GM23338 (cell line): ENCODE measurements around the gene DNAAF9. TPM values are rescaled to one million over a fixed set of nuclear protein-coding genes. Genes with fewer than 3 reads are reported as not detected.
"Not testable (repeated sequence)": the region's sequence is repeated elsewhere in the genome, so short reads cannot be mapped to it uniquely, and the experiment has no call there.

ENCODE experiments used
- ATAC-seq: fragments of 200-7000 bp; cut with Tn5 transposase; 3 replicates; pipeline ENCODE4 v1.9.1; 2020
- DNase-seq: peaks from one replicate; pipeline ENCODE4 v3.0.0-alpha.2; 2015; ENCODE audit warnings: low spot score
- H2AFZ ChIP-seq: fragments of 200-600 bp; sonication (generic); 2 replicates; pipeline ENCODE4 v1.8.0; 2016; ENCODE audit warnings: antibody characterized with exemption, mild to moderate bottlenecking, moderate library complexity
- H3F3A ChIP-seq: fragments of 200-600 bp; sonication (generic); replicated peaks from 2 replicates; pipeline ENCODE4 v1.8.0; 2017; ENCODE audit warnings: antibody characterized with exemption, mixed run types, low read depth
- H3K27ac ChIP-seq: fragments of 200-600 bp; sonication (generic); 2 replicates; pipeline ENCODE4 v1.6.1; 2016; ENCODE audit warnings: low read depth
- H3K27me3 ChIP-seq: fragments of 200-600 bp; sonication (generic); 2 replicates; pipeline ENCODE4 v1.8.0; 2016; ENCODE audit warnings: mild to moderate bottlenecking, mixed run types, moderate library complexity; ENCODE audit not compliant: insufficient read depth
- H3K36me3 ChIP-seq: fragments of 200-600 bp; sonication (generic); 2 replicates; pipeline ENCODE4 v1.8.0; 2016; ENCODE audit warnings: mild to moderate bottlenecking; ENCODE audit not compliant: insufficient read depth
- H3K4me1 ChIP-seq: fragments of 200-600 bp; sonication (generic); 2 replicates; pipeline ENCODE4 v1.8.0; 2016; ENCODE audit warnings: mild to moderate bottlenecking, moderate library complexity; ENCODE audit not compliant: insufficient read depth
- H3K4me2 ChIP-seq: fragments of 200-600 bp; sonication (generic); 2 replicates; pipeline ENCODE4 v1.7.1; 2017; ENCODE audit warnings: mixed run types
- H3K4me3 ChIP-seq: fragments of 200-600 bp; sonication (generic); 2 replicates; pipeline ENCODE4 v1.6.1; 2016; ENCODE audit warnings: mixed run types
- H3K79me2 ChIP-seq: fragments of 200-600 bp; sonication (generic); replicated peaks from 2 replicates; pipeline ENCODE4 v1.8.0; 2017; ENCODE audit warnings: mild to moderate bottlenecking; ENCODE audit not compliant: insufficient read depth
- H3K9me2 ChIP-seq: fragments of 200-600 bp; sonication (generic); 2 replicates; pipeline ENCODE4 v1.8.0; 2017; ENCODE audit not compliant: insufficient read depth
- H4K20me1 ChIP-seq: fragments of 200-600 bp; sonication (generic); replicated peaks from 2 replicates; pipeline ENCODE4 v1.8.0; 2017; ENCODE audit warnings: mild to moderate bottlenecking; ENCODE audit not compliant: insufficient read depth
- H3K27ac Mint-ChIP-seq: 2 replicates; pipeline ENCODE4 v1.8.0; 2020; ENCODE audit warnings: inconsistent platforms, mild to moderate bottlenecking, moderate library complexity, mixed read lengths
- H3K27me3 Mint-ChIP-seq: 3 replicates; pipeline ENCODE4 v1.8.0; 2022; ENCODE audit warnings: low read depth, mild to moderate bottlenecking, moderate library complexity, mixed read lengths, inconsistent platforms; ENCODE audit not compliant: insufficient read depth, poor library complexity
- H3K36me3 Mint-ChIP-seq: 3 replicates; pipeline ENCODE4 v1.8.0; 2021; ENCODE audit warnings: low read depth, mild to moderate bottlenecking, inconsistent platforms, moderate library complexity, mixed read lengths
- H3K4me1 Mint-ChIP-seq: 3 replicates; pipeline ENCODE4 v1.8.0; 2020; ENCODE audit warnings: mild to moderate bottlenecking, inconsistent platforms, mixed read lengths
- H3K4me3 Mint-ChIP-seq: 3 replicates; pipeline ENCODE4 v1.8.0; 2021; ENCODE audit warnings: moderate library complexity, mild to moderate bottlenecking, inconsistent platforms, mixed read lengths
- H3K9me3 Mint-ChIP-seq: 3 replicates; pipeline ENCODE4 v1.8.0; 2020; ENCODE audit warnings: moderate library complexity, mild to moderate bottlenecking, inconsistent platforms, mixed read lengths
- CREB1 ChIP-seq: fragments of 250-450 bp; sonication (Bioruptor Pico); IDR thresholded peaks from 2 replicates; pipeline ENCODE4 v1.5.0; 2020; ENCODE audit warnings: low read depth, mild to moderate bottlenecking, moderate library complexity
- EZH2phosphoT487 ChIP-seq: fragments of 200-600 bp; sonication (generic); IDR thresholded peaks from one replicate; pipeline ENCODE4 v1.8.1; 2018; ENCODE audit warnings: antibody characterized with exemption; ENCODE audit not compliant: unreplicated experiment
- NANOG ChIP-seq: IDR thresholded peaks from 2 replicates; pipeline ENCODE4 v1.6.1; 2016; ENCODE audit warnings: antibody characterized with exemption, borderline replicate concordance
- ZNF114 ChIP-seq: fragments of 250-450 bp; sonication (Bioruptor Pico); IDR thresholded peaks from 2 replicates; pipeline ENCODE4 v1.5.0; 2020; ENCODE audit warnings: mild to moderate bottlenecking, moderate library complexity
- polyA plus RNA-seq: library from polyadenylated mRNA; unstranded; fragments of >200 nt; fragmentation: Nextera tagmentation; extraction: Ambion mirVana; gene quantifications from 2 replicates; pipeline ENCODE4 v1.2.1, GENCODE V29; 2016
- total RNA-seq: library from RNA; depleted of rRNA; stranded (reverse); fragments of >200 nt; shearing (Covaris generic); gene quantifications from 2 replicates; pipeline ENCODE4 v1.2.3, GENCODE V29; 2014
- TF ChIP-seq, protein P1 (sequence below): IDR thresholded peaks from one replicate; pipeline ENCODE4 v1.6.1; 2018; ENCODE audit warnings: antibody characterized with exemption; ENCODE audit not compliant: unreplicated experiment
- TF ChIP-seq, protein P2 (sequence below), 2 experiments: fragments of 200-600 bp in 1 of 2; sonication (generic) in 1 of 2; conservative IDR thresholded peaks; 2 replicates each; pipeline versions ENCODE4 v1.5.1 to v1.6.1; 2016 to 2017; ENCODE audit warnings: antibody characterized with exemption in 2 of 2, low read depth in 2 of 2, mild to moderate bottlenecking in 2 of 2, moderate library complexity in 1 of 2
- TF ChIP-seq, protein P3 (sequence below): fragments of 250-450 bp; sonication (Bioruptor Pico); IDR thresholded peaks from 2 replicates; pipeline ENCODE4 v1.5.0; 2020; ENCODE audit warnings: mild to moderate bottlenecking, moderate library complexity

DNAAF9 gene
- total and polyA plus RNA-seq, 2 experiments from 2014 or later: 2.4 to 4.8 TPM

DNA sequence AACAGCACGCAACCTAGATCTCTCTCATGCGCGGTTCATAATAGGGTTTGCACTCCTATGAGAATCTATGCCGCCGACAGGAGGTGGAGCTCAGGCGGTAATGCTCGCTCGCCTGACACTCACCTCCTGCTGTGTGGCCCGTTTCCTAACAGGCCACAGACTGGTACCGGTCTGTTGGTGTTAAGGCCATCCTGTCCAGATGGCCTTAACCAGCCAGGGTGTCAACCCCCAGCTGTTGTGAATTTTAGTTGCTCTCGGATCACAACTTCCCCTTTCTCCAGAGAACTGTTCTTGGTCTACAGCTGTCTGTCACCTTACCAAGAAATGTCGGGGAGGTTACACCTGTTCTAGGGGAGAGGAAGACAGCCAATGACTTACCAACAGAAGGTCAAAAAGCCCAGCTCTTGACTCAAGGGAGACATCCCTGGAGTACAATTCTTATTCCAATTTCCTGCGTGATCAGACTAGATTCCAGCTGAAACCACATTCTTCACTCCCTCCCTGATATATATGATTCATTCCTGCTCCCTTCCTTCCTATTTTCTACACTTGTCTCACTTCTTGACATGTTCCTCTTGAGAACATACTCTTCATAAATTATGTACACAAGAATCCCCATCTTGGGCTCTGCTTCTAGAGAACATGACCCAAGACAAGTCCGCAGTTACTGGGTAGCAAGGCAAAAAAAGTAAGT is 23.1 kb upstream of the DNAAF9 start (continued):
- TF ChIP-seq, protein P1, sequence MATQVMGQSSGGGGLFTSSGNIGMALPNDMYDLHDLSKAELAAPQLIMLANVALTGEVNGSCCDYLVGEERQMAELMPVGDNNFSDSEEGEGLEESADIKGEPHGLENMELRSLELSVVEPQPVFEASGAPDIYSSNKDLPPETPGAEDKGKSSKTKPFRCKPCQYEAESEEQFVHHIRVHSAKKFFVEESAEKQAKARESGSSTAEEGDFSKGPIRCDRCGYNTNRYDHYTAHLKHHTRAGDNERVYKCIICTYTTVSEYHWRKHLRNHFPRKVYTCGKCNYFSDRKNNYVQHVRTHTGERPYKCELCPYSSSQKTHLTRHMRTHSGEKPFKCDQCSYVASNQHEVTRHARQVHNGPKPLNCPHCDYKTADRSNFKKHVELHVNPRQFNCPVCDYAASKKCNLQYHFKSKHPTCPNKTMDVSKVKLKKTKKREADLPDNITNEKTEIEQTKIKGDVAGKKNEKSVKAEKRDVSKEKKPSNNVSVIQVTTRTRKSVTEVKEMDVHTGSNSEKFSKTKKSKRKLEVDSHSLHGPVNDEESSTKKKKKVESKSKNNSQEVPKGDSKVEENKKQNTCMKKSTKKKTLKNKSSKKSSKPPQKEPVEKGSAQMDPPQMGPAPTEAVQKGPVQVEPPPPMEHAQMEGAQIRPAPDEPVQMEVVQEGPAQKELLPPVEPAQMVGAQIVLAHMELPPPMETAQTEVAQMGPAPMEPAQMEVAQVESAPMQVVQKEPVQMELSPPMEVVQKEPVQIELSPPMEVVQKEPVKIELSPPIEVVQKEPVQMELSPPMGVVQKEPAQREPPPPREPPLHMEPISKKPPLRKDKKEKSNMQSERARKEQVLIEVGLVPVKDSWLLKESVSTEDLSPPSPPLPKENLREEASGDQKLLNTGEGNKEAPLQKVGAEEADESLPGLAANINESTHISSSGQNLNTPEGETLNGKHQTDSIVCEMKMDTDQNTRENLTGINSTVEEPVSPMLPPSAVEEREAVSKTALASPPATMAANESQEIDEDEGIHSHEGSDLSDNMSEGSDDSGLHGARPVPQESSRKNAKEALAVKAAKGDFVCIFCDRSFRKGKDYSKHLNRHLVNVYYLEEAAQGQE: no peak
- TF ChIP-seq, protein P2, sequence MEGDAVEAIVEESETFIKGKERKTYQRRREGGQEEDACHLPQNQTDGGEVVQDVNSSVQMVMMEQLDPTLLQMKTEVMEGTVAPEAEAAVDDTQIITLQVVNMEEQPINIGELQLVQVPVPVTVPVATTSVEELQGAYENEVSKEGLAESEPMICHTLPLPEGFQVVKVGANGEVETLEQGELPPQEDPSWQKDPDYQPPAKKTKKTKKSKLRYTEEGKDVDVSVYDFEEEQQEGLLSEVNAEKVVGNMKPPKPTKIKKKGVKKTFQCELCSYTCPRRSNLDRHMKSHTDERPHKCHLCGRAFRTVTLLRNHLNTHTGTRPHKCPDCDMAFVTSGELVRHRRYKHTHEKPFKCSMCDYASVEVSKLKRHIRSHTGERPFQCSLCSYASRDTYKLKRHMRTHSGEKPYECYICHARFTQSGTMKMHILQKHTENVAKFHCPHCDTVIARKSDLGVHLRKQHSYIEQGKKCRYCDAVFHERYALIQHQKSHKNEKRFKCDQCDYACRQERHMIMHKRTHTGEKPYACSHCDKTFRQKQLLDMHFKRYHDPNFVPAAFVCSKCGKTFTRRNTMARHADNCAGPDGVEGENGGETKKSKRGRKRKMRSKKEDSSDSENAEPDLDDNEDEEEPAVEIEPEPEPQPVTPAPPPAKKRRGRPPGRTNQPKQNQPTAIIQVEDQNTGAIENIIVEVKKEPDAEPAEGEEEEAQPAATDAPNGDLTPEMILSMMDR (conservative IDR thresholded peaks at IDR 0.05; ENCODE audit: low read depth in 2 of 2): no peak
- TF ChIP-seq NANOG (no peak), ZNF114 (CRISPR knock-in tag) (no peak), EZH2phosphoT487 (no peak), CREB1 (CRISPR knock-in tag) (no peak)

DNA sequence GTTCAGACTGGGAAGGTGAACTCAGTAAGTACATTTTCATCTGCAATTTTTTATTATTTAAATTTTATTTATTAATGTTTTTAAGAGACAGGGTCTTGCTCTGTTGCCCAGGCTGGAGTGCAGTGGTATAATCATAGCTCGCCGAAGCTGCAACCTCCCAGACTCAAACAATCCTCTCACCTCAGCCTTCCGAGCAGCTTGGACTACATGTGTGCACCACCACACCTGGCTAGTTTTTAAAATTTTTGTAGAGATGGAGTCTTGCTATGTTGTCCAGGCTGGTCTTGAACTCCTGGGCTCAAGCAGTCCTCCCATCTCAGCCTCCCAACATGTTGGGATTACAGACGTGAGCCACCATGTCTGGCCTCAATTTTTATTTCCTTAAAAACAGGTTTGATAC is 19.3 kb upstream of the DNAAF9 start:
- not testable (repeated sequence) for H3K4me3 Mint-ChIP-seq, ATAC-seq, H3K36me3 ChIP-seq, H3K9me3 Mint-ChIP-seq, DNase-seq, H3K79me2 ChIP-seq, H3K27me3 ChIP-seq, H3K36me3 Mint-ChIP-seq, H3K27ac Mint-ChIP-seq, H4K20me1 ChIP-seq, H3K27me3 Mint-ChIP-seq, H3F3A ChIP-seq, H3K4me1 ChIP-seq, H3K4me2 ChIP-seq, H2AFZ ChIP-seq, H3K4me3 ChIP-seq, H3K9me2 ChIP-seq, H3K27ac ChIP-seq
- peaks cover 13% of the 10 kb centered on the region for H3K4me1 Mint-ChIP-seq

DNA sequence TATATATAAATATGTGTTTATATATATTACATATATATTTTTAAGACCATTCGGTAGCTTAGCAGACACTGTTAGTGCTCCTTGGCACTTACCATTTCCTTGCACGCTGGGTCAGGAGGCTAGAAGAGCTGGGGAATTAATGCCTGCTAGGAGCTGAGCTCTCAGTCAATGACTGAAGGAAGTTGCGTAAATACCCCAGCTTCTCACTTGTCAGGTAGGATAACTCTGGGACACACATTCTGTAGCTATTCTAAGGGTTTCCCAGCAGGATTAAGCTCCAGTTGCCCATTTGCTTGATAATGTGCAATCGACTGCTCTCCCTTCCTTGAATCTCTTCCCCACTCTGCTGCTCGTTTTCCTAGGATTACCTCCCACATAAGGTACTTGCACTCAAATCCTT is 15.7 kb upstream of the DNAAF9 start:
- no peak overlapping the region for H3K4me2 ChIP-seq
- H3K27me3 ChIP-seq: no peaks in the 10 kb centered on the region
- no peaks in the 10 kb centered on the region for H3K79me2 ChIP-seq
- no peak overlapping the region for H3K4me3 ChIP-seq
- H3K4me1 Mint-ChIP-seq: peaks cover 14% of the 10 kb centered on the region
- H3K36me3 ChIP-seq: no peaks in the 10 kb centered on the region
- peak; percentile 45 for DNase-seq
- no peaks in the 10 kb centered on the region for H3F3A ChIP-seq
- peaks cover 2% of the 10 kb centered on the region for H3K27me3 Mint-ChIP-seq
- peak overlapping the region; percentile 84 for H3K27ac Mint-ChIP-seq
- peak overlapping the region; percentile 17; the same call in 1 of the 2 replicates for H2AFZ ChIP-seq
- H4K20me1 ChIP-seq: no peaks in the 10 kb centered on the region
- no peaks in the 10 kb centered on the region for H3K9me3 Mint-ChIP-seq
- ATAC-seq: peak; percentile 87
- H3K9me2 ChIP-seq: no peaks in the 10 kb centered on the region
- peak overlapping the region; percentile 16 for H3K27ac ChIP-seq
- H3K4me3 Mint-ChIP-seq: no peak overlapping the region
- no peaks in the 10 kb centered on the region for H3K36me3 Mint-ChIP-seq
- H3K4me1 ChIP-seq: no peaks in the 10 kb centered on the region
- TF ChIP-seq, protein P3, sequence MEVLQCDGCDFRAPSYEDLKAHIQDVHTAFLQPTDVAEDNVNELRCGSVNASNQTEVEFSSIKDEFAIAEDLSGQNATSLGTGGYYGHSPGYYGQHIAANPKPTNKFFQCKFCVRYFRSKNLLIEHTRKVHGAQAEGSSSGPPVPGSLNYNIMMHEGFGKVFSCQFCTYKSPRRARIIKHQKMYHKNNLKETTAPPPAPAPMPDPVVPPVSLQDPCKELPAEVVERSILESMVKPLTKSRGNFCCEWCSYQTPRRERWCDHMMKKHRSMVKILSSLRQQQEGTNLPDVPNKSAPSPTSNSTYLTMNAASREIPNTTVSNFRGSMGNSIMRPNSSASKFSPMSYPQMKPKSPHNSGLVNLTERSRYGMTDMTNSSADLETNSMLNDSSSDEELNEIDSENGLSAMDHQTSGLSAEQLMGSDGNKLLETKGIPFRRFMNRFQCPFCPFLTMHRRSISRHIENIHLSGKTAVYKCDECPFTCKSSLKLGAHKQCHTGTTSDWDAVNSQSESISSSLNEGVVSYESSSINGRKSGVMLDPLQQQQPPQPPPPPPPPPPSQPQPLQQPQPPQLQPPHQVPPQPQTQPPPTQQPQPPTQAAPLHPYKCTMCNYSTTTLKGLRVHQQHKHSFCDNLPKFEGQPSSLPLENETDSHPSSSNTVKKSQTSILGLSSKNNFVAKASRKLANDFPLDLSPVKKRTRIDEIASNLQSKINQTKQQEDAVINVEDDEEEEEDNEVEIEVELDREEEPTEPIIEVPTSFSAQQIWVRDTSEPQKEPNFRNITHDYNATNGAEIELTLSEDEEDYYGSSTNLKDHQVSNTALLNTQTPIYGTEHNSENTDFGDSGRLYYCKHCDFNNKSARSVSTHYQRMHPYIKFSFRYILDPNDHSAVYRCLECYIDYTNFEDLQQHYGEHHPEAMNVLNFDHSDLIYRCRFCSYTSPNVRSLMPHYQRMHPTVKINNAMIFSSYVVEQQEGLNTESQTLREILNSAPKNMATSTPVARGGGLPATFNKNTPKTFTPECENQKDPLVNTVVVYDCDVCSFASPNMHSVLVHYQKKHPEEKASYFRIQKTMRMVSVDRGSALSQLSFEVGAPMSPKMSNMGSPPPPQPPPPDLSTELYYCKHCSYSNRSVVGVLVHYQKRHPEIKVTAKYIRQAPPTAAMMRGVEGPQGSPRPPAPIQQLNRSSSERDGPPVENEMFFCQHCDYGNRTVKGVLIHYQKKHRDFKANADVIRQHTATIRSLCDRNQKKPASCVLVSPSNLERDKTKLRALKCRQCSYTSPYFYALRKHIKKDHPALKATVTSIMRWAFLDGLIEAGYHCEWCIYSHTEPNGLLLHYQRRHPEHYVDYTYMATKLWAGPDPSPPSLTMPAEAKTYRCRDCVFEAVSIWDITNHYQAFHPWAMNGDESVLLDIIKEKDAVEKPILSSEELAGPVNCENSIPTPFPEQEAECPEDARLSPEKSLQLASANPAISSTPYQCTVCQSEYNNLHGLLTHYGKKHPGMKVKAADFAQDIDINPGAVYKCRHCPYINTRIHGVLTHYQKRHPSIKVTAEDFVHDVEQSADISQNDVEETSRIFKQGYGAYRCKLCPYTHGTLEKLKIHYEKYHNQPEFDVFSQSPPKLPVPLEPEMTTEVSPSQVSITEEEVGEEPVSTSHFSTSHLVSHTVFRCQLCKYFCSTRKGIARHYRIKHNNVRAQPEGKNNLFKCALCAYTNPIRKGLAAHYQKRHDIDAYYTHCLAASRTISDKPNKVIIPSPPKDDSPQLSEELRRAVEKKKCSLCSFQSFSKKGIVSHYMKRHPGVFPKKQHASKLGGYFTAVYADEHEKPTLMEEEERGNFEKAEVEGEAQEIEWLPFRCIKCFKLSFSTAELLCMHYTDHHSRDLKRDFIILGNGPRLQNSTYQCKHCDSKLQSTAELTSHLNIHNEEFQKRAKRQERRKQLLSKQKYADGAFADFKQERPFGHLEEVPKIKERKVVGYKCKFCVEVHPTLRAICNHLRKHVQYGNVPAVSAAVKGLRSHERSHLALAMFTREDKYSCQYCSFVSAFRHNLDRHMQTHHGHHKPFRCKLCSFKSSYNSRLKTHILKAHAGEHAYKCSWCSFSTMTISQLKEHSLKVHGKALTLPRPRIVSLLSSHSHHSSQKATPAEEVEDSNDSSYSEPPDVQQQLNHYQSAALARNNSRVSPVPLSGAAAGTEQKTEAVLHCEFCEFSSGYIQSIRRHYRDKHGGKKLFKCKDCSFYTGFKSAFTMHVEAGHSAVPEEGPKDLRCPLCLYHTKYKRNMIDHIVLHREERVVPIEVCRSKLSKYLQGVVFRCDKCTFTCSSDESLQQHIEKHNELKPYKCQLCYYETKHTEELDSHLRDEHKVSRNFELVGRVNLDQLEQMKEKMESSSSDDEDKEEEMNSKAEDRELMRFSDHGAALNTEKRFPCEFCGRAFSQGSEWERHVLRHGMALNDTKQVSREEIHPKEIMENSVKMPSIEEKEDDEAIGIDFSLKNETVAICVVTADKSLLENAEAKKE (CRISPR knock-in tag): no peak
- no peak for TF ChIP-seq EZH2phosphoT487
